GM18508 (cell line): ENCODE data around the gene CUEDC2.

Experiments
- ATAC-seq: cut with Tn5 transposase; IDR thresholded peaks from one replicate; pipeline ENCODE4 v1.9.1; 2021; ENCODE audit warnings: moderate number of reproducible peaks; ENCODE audit not compliant: insufficient read depth, unreplicated experiment

Gene CUEDC2

GRCh38 chr10:102412293-102412692 is 20.1 kb downstream of the CUEDC2 start:
- ATAC-seq = no peak

GRCh38 chr10:102411341-102412255 is 20.8 kb downstream of the CUEDC2 start:
- ATAC-seq = no peak

GRCh38 chr10:102410429-102411073 is 21.8 kb downstream of the CUEDC2 start:
- no peak for ATAC-seq

- no peak for ATAC-seq
Measured at GRCh38 chr10:102409604-102410428, 22.6 kb downstream of the CUEDC2 start.

DNA sequence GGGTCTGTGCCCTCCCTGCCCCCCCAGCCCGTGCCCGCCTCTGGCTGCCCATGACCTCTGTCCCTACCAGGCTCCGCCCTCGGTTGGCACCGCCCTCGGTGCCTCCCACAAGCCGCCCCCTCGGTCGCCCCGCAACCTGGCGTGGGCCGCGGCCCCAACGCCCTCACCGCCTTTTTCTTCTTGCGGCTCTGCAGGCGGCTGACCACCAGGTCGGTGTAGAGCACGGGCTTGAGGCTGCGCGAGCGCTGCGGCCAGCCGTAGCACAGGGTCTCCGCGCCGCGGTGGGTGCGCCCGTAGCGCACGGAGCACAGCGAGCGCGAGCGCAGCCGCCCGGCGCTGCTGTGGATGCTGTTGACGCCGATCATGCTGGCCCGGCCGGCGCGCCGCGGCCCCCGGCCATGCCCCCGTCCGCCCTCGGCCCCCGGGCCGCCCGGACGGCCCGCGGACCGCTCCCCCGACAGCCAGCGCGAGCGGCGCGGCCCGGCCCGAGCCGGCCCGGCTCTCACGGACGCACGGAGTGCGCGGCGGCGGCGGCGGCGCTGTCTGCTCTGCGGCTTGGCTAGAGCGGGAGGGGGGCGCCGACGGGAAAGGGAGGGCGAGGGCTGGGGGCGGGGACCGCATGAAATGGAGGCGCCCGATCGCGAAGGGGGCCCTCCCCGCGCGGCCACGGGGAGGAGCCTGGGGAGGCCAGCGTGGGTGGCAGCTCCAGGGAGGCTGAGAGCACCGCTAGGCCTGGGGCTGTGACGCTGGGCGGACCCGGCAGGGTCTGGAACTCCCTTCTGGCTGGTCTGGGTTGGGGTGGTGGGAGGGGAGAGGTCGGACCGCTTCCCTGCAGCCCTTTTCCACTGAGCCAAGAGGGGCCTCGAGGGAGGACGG is 23.4 kb downstream of the CUEDC2 start:
- no peak for ATAC-seq

DNA sequence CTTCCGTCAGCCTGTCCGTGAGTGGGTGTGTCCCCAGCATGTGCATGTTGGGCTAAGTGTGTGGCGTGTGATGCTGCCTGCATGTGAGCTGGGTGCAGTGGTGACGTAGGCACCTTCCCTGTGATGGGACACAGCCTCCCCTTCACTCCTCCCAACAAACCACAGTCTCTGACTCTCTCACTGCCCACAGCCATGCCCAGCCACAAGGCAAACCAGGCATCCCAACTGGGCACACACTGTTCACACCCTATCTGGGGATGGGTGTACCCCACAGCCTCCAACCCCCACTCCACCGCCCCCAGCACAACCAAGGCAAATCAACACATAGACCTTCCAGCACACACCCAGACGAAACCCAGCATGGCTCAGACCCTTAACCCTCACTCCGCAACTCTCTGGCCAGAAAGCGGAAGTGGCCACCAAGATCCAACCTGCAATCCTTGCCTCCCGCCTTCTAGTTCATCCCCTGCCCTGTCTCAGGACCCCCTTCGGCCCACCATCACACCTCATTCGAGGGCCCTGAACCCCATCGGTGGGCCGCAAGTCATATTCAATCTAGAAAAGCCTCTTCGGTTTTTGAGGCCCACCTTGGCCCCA is 24.1 kb downstream of the CUEDC2 start:
- no peak for ATAC-seq

GRCh38 chr10:102407425-102408130 is 24.8 kb downstream of the CUEDC2 start:
- no peak for ATAC-seq

GRCh38 chr10:102406815-102407214 is 25.6 kb downstream of the CUEDC2 start:
- ATAC-seq = no peak

- no peak for ATAC-seq
Measured at GRCh38 chr10:102405632-102406031, 26.7 kb downstream of the CUEDC2 start.

- ATAC-seq = no peak
Measured at GRCh38 chr10:102405108-102405571, 27.2 kb downstream of the CUEDC2 start.

DNA sequence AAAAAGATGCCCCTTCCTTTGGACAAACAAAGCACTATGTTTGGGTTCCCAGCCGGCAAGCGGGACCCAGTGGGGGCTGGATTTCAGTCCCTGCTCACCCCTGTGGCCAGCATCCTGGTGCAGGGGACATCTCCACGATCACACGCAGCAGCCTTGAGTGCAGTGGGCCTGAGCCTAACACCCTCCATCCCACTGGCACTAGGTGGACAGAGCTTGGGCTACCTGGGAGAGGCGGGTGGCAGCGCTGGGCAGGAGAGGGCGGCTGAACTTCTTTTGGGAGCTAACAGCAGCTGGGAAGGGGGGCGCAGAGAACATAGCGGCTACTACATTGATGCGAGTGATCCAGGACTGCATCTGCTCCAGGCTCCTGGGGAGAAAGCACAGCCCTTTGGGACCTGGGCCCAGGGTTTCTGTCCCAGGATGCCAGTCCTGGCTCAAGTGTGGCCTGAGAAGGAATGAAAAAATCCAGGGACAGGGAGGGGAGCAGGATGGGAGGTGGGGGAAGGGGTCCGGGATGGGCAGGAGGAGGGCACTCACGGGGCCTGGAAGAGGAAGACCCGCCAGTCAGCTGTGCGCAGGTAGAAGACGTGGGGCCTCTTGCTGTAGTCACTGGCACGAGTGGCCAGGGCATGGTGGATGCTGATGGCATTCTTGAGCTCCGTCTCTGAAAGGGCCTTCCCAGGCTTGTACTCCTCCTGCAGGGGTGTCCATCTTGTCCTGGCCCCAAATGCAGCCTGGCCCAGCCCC is 27.8 kb downstream of the CUEDC2 start:
- no peak for ATAC-seq

- no peak for ATAC-seq
Measured at GRCh38 chr10:102403115-102403514, 29.3 kb downstream of the CUEDC2 start.

GRCh38 chr10:102402512-102402896 is 29.9 kb downstream of the CUEDC2 start:
- no peak for ATAC-seq

DNA sequence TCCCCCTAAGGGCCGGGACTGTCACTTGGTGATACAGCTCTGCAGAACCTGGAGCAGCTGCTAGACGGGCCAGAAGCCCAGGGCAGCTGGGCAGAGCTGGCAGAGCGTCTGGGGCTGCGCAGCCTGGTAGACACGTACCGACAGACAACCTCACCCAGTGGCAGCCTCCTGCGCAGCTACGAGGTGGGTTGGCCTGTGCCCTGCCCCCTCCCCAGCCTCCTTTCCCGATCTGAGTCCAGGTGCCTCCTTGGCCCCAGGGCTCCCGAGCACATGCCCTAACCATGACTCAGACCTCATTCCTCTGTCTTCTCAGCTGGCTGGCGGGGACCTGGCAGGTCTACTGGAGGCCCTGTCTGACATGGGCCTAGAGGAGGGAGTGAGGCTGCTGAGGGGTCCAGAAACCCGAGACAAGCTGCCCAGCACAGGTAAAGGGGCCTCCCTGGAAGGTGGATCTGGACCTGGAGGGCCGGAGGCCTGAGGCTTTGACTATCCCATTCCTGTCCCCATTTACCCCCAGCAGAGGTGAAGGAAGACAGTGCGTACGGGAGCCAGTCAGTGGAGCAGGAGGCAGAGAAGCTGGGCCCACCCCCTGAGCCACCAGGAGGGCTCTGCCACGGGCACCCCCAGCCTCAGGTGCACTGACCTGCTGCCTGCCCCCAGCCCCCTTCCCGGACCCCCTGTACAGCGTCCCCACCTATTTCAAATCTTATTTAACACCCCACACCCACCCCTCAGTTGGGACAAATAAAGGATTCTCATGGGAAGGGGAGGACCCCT is 30.5 kb downstream of the CUEDC2 start:
- no peak for ATAC-seq

DNA sequence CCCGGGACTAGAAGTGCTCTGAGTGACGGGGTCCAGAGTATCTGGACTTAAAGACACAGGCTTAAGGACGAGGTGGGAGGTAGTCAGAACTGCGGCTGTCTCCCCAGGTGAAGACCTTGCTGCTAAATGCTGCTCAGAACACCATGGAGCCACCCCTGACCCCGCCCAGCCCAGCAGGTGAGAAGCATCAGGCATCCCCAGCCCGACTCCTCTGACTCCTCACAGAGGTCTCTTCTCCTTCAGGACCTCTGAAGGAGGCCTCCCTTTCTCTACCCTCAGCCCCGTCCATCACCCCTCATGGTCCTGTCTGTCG is 31.1 kb downstream of the CUEDC2 start:
- no peak for ATAC-seq

GRCh38 chr10:102400598-102401341 is 31.6 kb downstream of the CUEDC2 start:
- no peak for ATAC-seq

DNA sequence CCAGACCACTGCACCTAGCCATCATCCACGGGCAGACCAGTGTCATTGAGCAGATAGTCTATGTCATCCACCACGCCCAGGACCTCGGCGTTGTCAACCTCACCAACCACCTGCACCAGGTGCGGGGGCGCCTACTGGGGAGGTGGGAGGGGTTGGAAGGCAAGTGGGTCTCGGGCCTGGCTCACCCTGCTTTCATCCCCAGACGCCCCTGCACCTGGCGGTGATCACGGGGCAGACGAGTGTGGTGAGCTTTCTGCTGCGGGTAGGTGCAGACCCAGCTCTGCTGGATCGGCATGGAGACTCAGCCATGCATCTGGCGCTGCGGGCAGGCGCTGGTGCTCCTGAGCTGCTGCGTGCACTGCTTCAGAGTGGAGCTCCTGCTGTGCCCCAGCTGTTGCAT is 32.3 kb downstream of the CUEDC2 start:
- no peak for ATAC-seq
